ENCODE measurements around the gene CEACAM3.
"Not testable (repeated sequence)": the region's sequence is repeated elsewhere in the genome, so short reads cannot be mapped to it uniquely, and the experiment has no call there.

Gene CEACAM3

GRCh38 chr19:41796362-41796761, at the start of gene CEACAM3:
Gene CEACAM3, plus strand, starts transcription at chr19:41796587. Its CDS starts 91 bp downstream, at chr19:41796678.
- no peak for DNase-seq

- peak; percentile 27 for DNase-seq
These were observed 49.7 kb upstream of the CEACAM3 start for GRCh38 chr19:41746593-41747227.

- no peak for DNase-seq
These were observed 48.4 kb upstream of the CEACAM3 start for GRCh38 chr19:41748012-41748411.

- not testable (repeated sequence) for DNase-seq
These were observed 45.9 kb upstream of the CEACAM3 start for GRCh38 chr19:41750248-41751134.

GRCh38 chr19:41753159-41753558, 43.2 kb upstream of the CEACAM3 start:
- no peak for DNase-seq

GRCh38 chr19:41753936-41754529, 42.4 kb upstream of the CEACAM3 start:
- peak; percentile 10 for DNase-seq

- no peak for DNase-seq
These were observed 41.0 kb upstream of the CEACAM3 start, which contains the start of gene CEACAM6 for GRCh38 chr19:41755328-41755913. Gene CEACAM6, plus strand, starts transcription at chr19:41755530. Its CDS starts 109 bp downstream, at chr19:41755639.

- no peak for DNase-seq
These were observed 37.5 kb upstream of the CEACAM3 start for GRCh38 chr19:41758846-41759245.

GRCh38 chr19:41767115-41767514, 29.3 kb upstream of the CEACAM3 start:
- no peak for DNase-seq

- DNase-seq: not testable (repeated sequence)
These were observed 28.3 kb upstream of the CEACAM3 start for GRCh38 chr19:41768105-41768504.

GRCh38 chr19:41769608-41770007, 26.8 kb upstream of the CEACAM3 start:
- DNase-seq: no peak

GRCh38 chr19:41771410-41771809, 25.0 kb upstream of the CEACAM3 start:
- DNase-seq: no peak

- DNase-seq: no peak
These were observed 21.8 kb upstream of the CEACAM3 start for GRCh38 chr19:41774515-41774980.

- DNase-seq: no peak
These were observed 19.7 kb upstream of the CEACAM3 start for GRCh38 chr19:41776700-41777099.

GRCh38 chr19:41783612-41784011, 12.8 kb upstream of the CEACAM3 start:
- no peak for DNase-seq

- DNase-seq: no peak
These were observed 12.1 kb upstream of the CEACAM3 start for GRCh38 chr19:41784312-41784711.

GRCh38 chr19:41784743-41785142, 11.6 kb upstream of the CEACAM3 start:
- no peak for DNase-seq

GRCh38 chr19:41785653-41786052, 10.7 kb upstream of the CEACAM3 start:
- peak; percentile 15 for DNase-seq

GRCh38 chr19:41787055-41787454, 9.3 kb upstream of the CEACAM3 start:
- no peak for DNase-seq

GRCh38 chr19:41788518-41788917, 7.9 kb upstream of the CEACAM3 start:
- not testable (repeated sequence) for DNase-seq

- DNase-seq: not testable (repeated sequence)
These were observed 7.3 kb upstream of the CEACAM3 start for GRCh38 chr19:41789053-41789452.

- no peak for DNase-seq
These were observed 3.6 kb upstream of the CEACAM3 start for GRCh38 chr19:41792513-41793413.
